Activated CD8-positive, alpha-beta memory T cell treated with anti-CD3 and anti-CD28 coated beads, Interleukin-2, amount 50 U/mL, for 24 hours (primary cell): ENCODE results near the gene ALDOA.
A peak's percentile ranks its signal among the peaks of the same experiment; 100 is the strongest.
"Not testable (repeated sequence)": the region's sequence is repeated elsewhere in the genome, so short reads cannot be mapped to it uniquely, and the experiment has no call there.

ENCODE experiments used
- DNase-seq: peaks from one replicate; pipeline ENCODE4 v3.0.0-alpha.2; 2020; ENCODE audit errors: extremely low read depth

ALDOA gene

DNA sequence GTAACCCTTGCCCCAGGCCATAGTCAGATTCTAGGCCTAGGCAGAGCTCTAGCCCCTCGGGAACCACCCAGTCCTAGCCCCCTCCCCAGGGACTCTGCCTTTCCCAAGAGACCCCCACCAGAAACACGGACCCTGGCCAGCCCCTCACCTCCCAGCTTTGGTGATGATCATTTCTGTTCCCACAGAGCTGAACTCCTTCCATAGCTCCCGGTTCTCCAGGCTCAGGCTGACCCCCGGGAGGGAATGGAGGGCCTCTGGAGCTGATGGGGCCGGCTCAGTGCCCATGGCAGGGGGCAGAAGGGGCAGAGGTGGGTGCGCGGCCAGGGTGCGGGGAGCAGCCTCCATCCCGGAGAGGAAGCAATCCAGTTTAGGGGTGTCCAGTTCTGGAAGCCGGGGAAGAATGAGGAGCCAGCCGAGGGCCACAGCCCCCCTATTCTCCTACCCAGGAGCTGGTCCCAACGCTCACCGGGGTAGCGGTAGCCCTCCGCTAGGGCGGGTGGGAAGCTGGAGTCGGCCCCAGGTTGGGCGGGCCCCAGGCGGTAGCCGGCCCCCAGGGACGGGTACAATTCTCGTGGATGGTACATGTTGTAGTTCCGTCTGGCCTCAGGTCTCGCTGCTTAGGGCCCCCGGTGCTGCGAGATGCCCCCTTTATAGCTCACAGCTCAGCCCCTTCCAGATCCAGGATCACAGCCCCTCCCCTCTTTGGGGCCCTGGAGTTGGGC lies 25.2 kb downstream of the ALDOA start:
- no peak for DNase-seq

DNA sequence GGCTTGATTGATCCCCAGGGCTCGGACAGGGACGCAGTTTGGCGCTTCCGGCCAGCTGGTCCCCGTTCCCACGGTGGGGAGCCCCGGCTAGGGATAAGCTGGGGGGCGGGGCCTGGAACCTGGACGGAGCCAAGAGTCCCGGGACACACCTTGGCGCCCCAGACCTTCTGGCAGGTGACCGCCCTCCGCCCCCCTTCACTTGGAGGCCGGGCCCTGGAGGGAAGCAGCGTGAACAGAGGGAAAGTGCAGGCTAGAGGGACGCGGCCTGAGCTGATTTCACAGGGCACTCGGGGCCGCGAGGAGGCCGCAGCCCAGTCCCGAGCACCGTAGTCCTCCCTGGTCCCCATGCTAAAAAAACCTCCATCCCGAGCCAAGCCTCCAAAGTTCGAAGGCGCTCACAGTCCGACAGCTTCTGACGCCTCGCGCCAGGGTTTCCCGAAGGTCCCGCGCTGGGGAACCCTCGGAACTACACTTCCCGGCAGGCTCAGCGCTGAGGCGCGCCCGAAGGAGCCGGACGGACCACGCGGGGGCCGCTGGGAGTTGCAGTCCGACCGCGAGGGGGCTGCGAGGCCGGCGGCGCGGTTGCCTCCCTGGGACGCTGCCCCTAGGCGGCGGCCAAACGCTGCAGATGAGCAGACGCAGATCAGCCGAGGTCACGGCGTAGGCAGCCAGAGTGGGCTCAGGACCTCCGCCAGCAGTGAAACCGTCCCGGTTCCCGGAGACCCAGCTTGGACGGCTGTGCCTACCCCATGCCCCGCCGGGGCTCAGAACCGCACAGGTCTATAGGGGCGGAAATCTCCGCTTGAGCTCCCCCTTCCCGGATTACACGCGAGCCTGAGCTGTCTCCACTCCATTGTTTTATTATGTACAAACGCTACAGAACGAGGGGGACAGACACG lies 26.2 kb downstream of the ALDOA start, which contains the start of gene TBX6:
Gene TBX6, minus strand, starts transcription at position 451 of the 899 bp plus-strand sequence. CDS start 731 bp downstream, outside the sequence.
- DNase-seq, result peak; percentile 76

DNA sequence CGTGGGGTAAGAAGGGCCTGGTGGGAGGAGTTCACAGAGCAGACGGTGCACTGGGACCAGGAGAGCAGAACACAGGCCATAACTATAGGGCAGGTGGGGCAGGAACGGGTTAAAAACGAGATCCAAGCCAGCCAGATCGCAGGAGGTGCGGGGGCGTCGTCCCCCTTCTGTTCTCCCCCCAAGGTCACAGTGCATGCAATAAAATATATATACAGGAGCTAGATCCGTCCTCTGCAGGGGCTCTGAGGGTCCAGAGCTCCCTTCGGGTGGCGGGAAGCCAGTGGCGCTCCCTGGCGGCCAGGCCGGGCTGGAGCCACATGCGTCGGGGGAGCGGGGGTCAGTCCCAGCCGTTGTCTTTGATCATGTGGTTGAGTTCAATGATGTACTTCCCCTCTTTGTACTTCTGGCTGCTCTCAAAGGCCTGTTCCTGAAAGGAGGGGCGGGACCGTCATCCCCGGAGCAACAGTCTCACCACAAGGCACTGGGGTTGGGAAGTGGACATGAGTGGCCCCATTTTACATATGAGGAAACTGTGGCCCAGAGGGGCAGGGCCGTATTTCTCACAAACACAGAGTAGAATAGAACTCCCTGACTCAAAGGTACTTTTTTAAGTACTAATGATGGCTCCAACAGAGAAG lies 26.9 kb downstream of the ALDOA start:
- DNase-seq, result peak; percentile 29

DNA sequence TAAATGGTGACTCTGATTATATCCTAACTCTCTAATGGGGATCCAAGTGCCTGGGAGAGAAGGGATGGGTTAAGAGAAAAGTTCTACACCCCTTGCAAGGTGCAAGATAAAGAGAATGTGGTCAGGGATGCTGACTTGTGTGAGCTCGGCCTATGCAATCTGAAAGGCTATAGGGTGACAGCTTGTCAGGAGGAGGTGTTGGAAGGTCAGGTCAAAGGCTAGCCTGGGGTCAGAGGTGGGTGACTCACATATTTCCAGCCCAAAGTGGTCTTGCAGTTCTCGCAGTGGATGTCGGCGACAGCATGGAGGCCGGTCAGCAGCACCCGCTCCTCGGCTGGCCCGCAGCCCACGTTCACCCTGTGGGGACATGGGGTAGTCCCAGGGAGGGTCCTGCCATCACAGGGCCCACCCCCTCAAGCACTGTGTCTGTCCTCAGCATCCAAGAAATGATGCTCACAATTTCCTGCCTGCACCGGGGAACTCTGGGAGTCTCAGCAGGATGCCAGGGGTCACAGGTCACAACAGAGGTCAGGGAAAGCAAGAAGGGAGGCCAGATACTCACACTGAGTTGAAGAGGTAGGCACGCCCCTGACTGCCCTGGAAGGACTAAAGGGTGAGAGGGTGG lies 29.1 kb downstream of the ALDOA start:
- DNase-seq, result no peak

DNA sequence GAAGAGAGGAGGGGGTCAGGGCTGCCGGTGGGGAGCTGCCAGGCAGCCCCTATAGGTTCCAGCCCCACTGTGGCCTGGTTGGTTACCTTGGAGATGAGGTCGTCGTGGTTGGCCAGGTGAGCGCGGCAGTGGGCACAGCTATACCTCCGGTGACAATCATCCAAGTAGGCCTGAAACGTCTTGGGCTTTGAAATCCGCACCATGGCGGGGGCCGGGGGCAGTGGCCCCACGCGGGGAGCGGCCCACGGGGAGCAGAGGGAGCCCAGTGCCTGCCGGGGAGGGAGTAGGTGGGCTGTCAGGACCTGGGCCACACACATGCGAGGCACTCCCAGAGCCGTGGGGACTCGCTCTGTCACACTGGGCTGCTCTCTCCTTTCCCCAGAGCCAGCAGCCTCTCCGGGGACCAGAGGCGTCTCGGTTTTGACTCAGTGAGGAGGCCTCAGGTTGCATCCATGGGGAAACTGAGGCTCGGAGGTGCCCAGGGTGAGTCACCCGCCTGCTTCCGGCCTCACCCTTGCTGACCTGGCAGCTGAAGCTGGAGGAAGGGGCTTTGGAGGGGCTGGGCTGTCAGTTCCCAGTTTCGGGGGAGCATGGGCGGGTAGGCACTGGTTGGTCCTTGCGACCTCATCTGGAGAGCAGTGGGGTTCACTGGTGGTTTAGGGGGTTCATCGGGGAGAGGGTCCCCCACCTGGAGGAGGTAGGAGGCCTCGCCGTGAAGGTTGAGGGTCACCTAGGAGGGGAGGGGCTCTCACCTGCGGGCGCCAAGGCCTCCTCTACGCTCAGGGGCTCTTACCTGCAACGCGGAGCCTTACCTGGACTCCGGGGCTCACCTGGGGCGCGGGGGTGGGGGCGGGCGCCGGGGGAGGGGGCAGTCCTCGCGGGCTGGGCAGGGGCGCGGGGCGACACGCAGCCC lies 29.9 kb downstream of the ALDOA start:
- no peak for DNase-seq

DNA sequence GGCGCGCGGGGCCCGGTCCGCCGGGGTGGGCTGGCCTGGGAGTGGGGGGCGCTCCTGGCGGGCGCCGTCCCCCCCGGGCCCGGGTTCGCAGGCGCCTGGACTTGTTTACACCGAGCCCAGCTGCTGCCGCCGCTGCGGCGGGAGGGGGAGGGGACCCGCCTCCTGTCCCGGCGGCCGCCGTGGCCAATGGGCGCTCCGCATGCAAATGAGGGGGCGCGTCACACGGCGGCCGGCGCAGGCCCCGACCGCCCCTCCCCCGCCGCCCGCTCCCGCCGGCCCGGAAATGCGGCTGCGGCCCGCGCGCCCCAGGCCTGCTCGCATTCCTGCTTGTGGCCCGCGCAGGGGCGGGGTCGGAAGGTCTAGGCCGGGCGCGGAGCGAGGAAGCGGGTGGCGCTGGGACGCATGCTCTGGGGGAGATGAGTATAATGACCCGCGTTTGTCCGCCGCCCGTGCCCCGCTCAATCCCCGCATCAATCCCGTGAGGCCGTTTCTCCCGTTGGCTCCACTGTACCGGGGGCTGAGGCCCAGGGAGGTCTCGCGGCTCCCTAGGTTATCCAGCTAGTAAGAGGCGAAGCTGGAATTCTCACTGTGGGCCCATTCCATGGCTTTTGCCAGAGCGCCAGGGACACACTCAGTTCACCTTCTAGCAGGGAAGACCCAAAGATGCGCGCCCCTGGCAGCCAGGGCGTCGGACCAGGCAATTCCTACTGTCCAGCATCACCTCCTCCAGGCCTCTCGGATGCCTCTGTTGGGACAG lies 30.7 kb downstream of the ALDOA start, which contains the start of gene YPEL3:
Gene YPEL3, minus strand, starts transcription at position 109 of the 757 bp plus-strand sequence. CDS start 731 bp downstream, outside the sequence.
- DNase-seq, result peak; percentile 53

DNA sequence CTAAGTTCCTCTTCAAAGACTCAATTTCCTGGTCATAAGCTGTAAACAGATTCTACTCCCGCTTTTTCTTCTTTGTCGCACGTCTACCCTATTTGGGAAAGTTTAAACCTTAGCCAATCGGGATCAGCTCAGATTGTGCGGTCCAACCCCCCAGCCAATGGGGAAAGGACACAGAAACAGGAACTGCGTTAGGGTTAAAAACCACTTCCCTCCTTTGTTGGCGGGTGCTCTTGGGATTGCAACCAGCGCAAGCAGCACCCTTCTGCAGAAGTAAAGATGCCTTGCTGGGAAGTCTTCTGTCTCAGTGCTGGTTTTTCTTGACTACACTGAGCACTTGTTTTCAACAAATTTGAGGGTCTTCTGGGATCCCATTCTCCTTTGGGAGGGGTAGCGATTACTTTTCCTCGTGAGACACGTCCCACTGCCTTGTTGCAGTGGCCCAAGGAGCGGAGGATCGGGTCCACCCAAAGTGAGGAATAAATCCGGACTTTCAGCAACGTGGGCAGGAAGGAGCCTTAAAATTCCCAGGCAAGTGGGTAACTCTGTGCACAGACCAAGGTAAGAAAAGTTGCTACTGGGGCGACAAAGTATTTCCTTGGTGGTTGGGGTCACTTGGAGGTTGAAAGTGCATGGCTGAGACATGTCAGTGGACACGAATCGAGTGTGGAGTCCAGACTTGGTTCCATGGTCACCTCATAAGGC lies 31.5 kb downstream of the ALDOA start:
- DNase-seq, result no peak

DNA sequence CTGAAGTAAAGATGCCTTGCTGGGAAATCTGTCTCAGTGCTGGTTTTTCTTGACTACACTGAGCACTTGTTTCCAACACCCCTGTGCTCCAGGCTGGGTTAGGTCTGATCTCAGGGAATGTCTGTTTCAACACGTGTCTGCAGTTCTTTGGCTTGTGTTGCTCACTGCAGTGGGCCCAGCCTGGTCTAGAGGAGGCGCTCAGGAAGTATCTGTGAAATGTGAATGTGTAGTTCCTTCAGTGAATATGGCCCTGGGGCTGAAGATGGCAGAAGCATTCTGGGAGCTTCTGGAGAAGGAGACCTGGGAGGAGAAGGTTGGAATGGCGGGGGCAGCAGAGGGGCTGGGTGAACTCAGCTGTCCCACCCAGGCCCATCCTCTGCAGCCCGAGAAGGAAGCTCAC lies 38.5 kb downstream of the ALDOA start:
- no peak for DNase-seq

DNA sequence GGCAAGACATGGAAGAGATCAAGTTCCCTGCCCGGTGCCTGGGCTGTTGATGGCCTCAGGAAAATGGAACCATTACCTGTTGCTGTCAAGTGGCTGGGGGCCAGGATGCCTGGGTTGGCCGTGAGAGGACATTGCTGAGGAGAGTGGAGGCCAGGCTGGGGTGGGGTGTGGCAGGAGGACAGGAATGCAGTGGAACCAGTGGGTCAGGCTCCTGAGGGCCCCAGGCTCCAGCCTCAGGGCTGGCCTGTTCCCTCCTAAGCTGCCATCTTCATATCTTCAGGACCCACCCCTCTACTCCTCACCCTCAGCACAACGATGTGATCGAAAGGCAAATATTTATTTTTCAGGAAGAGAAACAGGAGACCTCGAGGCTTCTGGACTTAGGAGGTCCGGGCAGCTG lies 38.9 kb downstream of the ALDOA start:
- DNase-seq, result no peak

DNA sequence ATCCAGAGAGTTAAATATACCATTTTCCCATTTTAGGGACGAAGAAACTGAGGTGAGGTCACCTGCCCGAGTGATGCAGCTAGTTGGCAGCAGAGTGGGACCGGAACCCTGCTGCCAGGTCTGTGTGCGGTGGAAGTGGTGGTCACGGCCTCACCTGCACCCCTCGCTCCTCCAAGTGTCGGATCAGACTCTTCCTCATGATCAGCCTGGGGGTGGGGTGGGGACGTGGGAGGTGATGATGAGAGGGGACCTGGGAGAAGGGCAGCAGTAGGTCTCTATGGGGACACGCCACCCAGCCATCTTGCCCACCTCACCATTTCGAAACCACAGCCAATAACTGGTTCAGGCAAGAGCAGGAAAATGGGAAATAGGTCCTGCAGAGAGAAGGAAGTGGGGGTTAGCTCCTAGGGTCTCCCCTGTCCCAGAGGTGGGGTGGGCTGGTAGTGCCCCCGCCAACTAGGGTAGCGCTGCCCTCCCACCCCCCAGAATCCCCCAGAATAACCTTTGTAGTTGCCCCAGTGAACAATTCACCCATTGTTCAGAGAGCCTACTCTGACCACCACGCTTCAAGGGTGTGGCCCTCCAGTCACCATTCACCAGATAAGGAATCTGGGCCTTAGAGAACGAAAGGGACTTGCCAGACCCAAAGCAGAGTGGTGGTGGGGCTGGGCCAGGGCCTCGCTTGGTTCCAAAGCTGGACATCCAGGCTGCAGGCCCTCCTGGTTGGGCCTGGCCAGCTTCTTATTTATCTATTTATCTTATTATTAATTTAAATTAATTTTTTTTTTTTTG lies 42.7 kb downstream of the ALDOA start:
- no peak for DNase-seq

DNA sequence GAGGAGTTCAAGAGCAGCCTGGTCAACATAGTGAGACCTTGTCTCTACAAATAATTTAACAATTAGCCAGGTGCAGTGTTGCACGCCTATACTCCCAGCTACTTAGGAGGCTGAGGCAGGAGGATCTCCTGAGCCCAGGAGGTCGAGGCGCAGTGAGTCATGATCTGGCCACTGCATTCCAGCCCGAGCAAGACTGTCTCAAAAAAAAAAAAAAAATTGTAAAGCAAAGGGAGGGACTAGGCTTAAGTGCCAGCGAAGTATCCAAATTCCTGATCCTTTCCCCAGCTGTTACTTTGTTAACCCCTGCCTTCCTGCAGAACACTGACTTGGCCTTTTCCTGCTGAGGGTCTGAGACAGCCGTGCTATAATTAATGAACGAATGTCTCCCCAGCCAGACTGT lies 45.1 kb downstream of the ALDOA start:
- DNase-seq, result no peak

DNA sequence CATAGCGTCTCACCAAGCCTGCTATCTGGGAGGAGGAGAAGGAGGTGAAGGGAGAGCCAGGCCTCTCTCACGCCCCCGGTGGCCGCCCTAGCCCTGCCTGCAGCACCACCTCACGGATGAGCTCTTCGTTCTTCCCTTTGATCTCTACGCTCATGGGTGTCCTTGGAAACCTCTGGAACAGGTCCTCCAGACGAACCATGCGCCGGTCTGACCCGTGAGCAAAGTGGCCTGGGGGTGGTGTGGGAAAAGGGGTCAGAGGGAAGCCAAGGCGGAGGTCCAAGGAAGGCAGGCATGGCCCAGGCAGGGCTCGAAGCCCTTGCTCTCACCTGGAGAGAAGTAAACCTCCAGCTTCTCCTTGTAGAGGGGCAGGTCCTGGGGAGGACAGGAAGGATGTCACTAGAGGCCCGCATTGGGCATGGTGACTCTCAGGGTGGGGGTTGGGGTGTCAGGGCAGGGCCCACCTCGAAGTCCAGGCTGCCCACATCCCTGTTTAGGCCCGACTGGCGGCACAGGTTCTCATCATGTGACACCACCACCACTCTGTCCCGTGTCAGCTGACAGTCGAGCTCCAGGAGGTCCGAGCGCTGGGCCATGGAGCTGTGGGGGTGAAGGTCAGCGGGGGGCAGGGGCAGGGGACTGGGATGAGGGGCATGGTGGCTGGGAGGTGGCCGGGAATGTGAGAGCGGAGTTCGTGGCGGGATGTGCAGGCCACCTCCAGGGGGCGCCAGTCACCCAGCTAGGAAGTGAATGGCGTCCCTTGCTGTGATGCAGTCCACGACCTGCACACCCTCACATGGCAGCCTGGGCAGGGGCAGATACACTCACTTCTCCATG lies 46.9 kb downstream of the ALDOA start:
- no peak for DNase-seq

DNA sequence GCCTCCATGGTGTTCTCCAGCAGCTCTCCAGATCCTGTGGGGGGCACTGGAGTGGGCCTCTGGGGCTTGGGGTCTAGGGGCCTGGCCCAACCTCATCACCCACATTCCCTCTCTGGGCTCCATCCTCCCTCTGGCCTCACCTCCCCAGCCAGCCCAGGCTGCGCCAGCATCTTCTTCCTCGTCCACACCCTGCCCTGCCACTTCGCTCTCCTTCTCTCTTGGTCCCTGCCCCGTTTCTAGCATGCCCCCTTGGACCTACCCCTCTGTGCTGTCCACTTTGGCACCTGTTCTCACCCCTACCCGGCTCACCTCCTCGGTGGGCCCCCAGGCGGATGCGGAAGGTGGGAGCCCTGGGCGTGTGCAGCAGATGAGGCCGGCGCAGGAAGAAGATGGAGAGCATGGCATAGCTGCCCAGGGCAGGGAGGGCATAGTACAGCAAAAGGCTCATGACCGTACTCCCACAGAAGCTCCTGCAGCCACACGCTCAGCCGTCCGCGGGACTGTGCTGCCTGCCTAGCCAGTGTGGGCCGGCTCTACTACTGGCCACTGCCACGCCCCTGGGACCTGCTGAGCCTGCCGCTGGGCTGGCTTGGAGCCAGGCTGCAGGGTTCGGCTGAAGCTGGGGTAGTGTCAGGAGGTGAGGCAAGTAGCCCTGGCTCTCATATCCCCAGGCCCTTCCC lies 47.6 kb downstream of the ALDOA start, which contains the start of gene GDPD3:
Gene GDPD3, minus strand, starts transcription at position 507 of the 680 bp plus-strand sequence. Its CDS starts 59 bp downstream, at position 448.
- DNase-seq, result no peak

DNA sequence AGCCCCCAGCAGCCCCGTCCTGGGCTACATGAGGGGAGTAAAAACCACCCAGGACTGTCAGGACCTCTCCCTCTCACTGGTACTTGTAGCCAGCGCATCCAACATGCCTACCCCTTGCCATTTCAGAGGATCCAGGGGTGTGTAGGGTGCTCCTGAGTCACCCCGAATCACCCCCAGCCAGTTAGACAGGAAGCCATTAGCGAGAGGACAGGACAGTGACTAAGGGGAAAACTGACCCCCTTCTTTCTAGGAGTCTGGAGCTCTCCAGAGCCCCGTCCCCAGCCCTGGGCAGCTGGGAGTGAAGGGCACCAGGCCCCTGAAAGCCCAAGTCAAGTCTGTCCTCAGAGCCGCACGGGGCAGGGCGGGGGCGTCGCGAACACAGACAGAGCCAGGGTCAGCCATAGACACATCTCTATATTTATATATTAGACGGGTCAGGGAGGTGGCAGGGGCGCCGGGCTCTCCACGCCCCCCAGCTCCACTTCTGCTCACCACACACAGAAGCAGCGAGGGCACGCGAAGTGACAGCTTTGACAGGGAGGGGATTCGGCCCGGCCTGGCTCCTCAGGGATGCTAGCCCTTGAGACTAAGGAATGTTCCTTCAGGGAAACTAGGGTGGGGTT lies 48.3 kb downstream of the ALDOA start:
- no peak for DNase-seq

DNA sequence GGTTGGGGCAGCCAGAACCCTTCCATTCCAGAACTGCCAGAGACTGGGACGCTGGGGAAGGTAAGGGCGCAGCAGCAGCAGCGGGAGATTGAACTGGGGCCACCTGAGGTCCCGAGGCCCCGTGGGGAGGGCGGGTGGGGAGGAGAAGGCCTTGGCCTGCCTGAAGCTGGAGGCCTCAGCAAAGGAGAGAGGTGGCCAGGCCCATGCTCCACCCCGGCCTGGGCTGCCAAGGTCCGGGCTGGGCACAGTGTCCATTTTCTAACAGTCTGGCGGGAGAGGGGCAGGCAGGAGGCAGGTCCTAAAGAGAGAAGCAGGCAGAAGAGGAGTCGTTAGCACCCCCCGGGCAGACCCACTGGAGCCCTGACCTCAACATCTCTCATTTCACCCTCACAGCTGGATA lies 48.9 kb downstream of the ALDOA start:
- no peak for DNase-seq

DNA sequence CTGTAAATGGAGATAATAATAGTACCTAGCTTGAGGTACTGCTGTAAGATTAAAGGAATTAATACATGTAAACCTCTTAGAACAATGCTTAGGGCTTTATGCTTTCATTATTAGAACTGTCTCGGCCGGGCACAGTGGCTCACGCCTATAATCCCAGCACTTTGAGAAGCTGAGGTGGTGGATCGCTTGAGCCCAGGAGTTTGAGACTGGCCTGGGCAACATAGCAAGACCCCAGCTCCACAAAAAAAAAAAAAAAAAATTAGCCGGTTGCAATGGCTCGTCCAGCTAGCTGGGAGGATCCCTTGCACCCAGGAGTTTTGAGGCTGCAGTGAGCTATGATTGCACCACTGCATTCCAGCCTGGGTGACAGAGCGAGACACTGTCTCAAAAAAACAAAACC lies 49.3 kb downstream of the ALDOA start:
- DNase-seq, result not testable (repeated sequence)
